ENCODE data around the gene C19orf38.
A peak's percentile ranks its signal among the peaks of the same experiment; 100 is the strongest.
"Not testable (repeated sequence)": the region's sequence is repeated elsewhere in the genome, so short reads cannot be mapped to it uniquely, and the experiment has no call there.

Gene C19orf38

GRCh38 chr19:10823690-10824089, 24.5 kb upstream of the C19orf38 start:
- no peak for DNase-seq (ENCODE audit: low read depth)

- no peak for DNase-seq (ENCODE audit: low read depth)
These were observed 22.0 kb upstream of the C19orf38 start for GRCh38 chr19:10826231-10826630.

- DNase-seq (ENCODE audit: low read depth): no peak
These were observed 21.4 kb upstream of the C19orf38 start for GRCh38 chr19:10826846-10827245.

GRCh38 chr19:10828981-10829821, 19.0 kb upstream of the C19orf38 start:
- DNase-seq (ENCODE audit: low read depth): no peak

- DNase-seq (ENCODE audit: low read depth): no peak
These were observed 18.2 kb upstream of the C19orf38 start for GRCh38 chr19:10829967-10830366.

- DNase-seq (ENCODE audit: low read depth): no peak
These were observed 17.8 kb upstream of the C19orf38 start for GRCh38 chr19:10830370-10830769.

GRCh38 chr19:10830931-10831779, 17.1 kb upstream of the C19orf38 start:
- no peak for DNase-seq (ENCODE audit: low read depth)

- DNase-seq (ENCODE audit: low read depth): no peak
These were observed 16.0 kb upstream of the C19orf38 start for GRCh38 chr19:10831987-10832938.

- no peak for DNase-seq (ENCODE audit: low read depth)
These were observed 15.3 kb upstream of the C19orf38 start for GRCh38 chr19:10832939-10833296.

GRCh38 chr19:10835089-10835753, 13.0 kb upstream of the C19orf38 start:
- peak; percentile 34 for DNase-seq (ENCODE audit: low read depth)

- DNase-seq (ENCODE audit: low read depth): peak; percentile 100
These were observed 12.3 kb upstream of the C19orf38 start, which contains the start of gene TMED1 for GRCh38 chr19:10835754-10836478. Gene TMED1, minus strand, starts transcription at chr19:10836212. Its CDS starts 21 bp downstream, at chr19:10836191.

GRCh38 chr19:10836479-10837330, 11.5 kb upstream of the C19orf38 start:
- DNase-seq (ENCODE audit: low read depth): peak; percentile 86

GRCh38 chr19:10837649-10838048, 10.6 kb upstream of the C19orf38 start:
- not testable (repeated sequence) for DNase-seq (ENCODE audit: low read depth)

- DNase-seq (ENCODE audit: low read depth): no peak
These were observed 9.8 kb upstream of the C19orf38 start for GRCh38 chr19:10838377-10838776.

GRCh38 chr19:10839114-10840050, 8.8 kb upstream of the C19orf38 start:
- no peak for DNase-seq (ENCODE audit: low read depth)

GRCh38 chr19:10842788-10843187, 5.4 kb upstream of the C19orf38 start:
- no peak for DNase-seq (ENCODE audit: low read depth)

- DNase-seq (ENCODE audit: low read depth): no peak
These were observed 1.6 kb upstream of the C19orf38 start for GRCh38 chr19:10846500-10847202.

- no peak for DNase-seq (ENCODE audit: low read depth)
These were observed 2.4 kb downstream of the C19orf38 start for GRCh38 chr19:10850631-10851030.

Measured in ELR (cell line).